ENCODE data around the gene POLR1B. TPM values are rescaled to one million over a fixed set of nuclear protein-coding genes. Genes with fewer than 3 reads are reported as not detected.

Gene POLR1B
- total and polyA plus RNA-seq, 2 of the 13 experiments (the other 11 are each of a cell fraction or from before 2014, with no cell fraction given) = 18.3 to 46.0 TPM

DNA sequence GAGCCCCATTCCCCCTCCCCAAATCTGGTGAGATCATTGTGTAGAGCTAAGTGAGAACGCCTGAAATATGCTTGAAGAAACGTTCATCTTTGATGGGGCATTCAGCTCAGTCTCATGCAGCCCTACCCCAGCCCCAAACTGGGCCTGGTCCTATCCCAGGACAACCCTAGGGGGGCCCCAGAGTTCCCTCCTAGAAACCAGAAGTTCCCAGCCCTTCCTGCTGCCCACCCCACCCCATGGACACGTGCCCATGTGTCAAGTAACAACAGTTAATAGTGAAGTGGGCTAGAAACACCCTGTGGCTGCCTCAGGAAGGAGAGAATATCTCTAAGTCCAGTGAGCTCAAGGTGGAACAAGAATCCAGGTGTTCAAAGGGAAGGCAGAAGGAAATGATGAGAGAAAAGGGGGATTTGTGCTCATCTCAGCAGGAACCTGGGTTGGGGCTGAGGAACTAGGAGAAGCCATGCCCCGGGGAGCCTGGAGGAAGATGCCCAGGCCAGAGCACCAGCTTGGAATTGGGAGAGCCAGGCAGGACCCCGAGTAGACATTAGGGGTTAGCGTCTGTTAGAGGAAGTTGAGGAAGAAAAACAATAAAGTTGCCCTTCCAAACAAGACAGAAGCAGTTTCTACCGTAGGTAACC is 83.3 kb downstream of the POLR1B start:
- Histone ChIP-seq H3K36me3 (replicated peaks in 1 of 2; ENCODE audit: control insufficient read depth in 1 of 2, insufficient read depth in 2 of 2, low read length in 2 of 2) (no peaks in the 10 kb centered on the region), H3K4me3 (replicated peaks in 1 of 3; ENCODE audit: insufficient read depth in 1 of 3, low read depth in 2 of 3, low read length in 3 of 3) (no peak overlapping the region), H3K4me2 (ENCODE audit: low read depth, low read length) (no peak overlapping the region), H3K9me3 (ENCODE audit: low read length) (no peaks in the 10 kb centered on the region), H3K4me1 (ENCODE audit: insufficient read depth, low read length) (peaks cover 23% of the 10 kb centered on the region), H3K27ac (ENCODE audit: extremely low read length, insufficient read depth, low read length) (no peak overlapping the region), H2AFZ (ENCODE audit: low read length) (no peak overlapping the region), H3K27me3 (ENCODE audit: control insufficient read depth in 1 of 2, insufficient read depth in 2 of 2, low read length in 2 of 2) (peaks cover 0 to 23% of the 10 kb centered on the region in 2 experiments; a peak in 4 of 5 replicates), H4K20me1 (ENCODE audit: insufficient read depth, low read length) (no peaks in the 10 kb centered on the region), H3K79me2 (ENCODE audit: insufficient read depth, low read length) (no peaks in the 10 kb centered on the region), H3K9ac (ENCODE audit: insufficient read depth, low read depth, low read length) (no peak overlapping the region)
- ATAC-seq (no peak), DNase-seq (ENCODE audit: low spot score) (no peak), FAIRE-seq (no peak)
- no TSS peak for BruUV-seq (replicated peaks)
- POLR2A ChIA-PET = interaction anchor here (1.9 to 2.5 kb wide), 2 partner anchors 19 to 101 kb away, joined by 4 to 29 read pairs; partner anchors contain the start of gene SLC20A1
- in situ Hi-C loops (cut with HindIII; ENCODE audit: extremely low pct_ligation_motif_present, low pct_unique_long_range_greater_than_20kb) (loop anchor here (5.0 kb wide), 2 partner anchors 62 to 97 kb away; partner anchors contain the start of gene NT5DC4), intact Hi-C loops (cut with micrococcal nuclease; ENCODE audit: unreplicated experiment) (loop anchor here (1.0 to 2.0 kb wide), 3 partner anchors 19 to 101 kb away; partner anchors contain the start of gene SLC20A1)
- WGBS (ENCODE audit: low lambda C conversion rate) = 21% methylated on average over 7 of the region's 7 CpGs
- CTCF ChIA-PET (ENCODE audit: low intra/inter-chr PET ratio, low total read pairs) = interaction anchor here (2.1 to 7.3 kb wide), 3 partner anchors 26 to 101 kb away, joined by 5 to 113 read pairs (median 33); no protein-coding TSS in a partner anchor
- TF ChIP-seq SMC3 (IDR thresholded peaks at IDR 0.05; ENCODE audit: low read length) (no peak), NKX3-1 (CRISPR knock-in tag; IDR thresholded peaks at IDR 0.05) (no peak), ZNF138 (CRISPR knock-in tag; IDR thresholded peaks at IDR 0.05; ENCODE audit: low read depth) (no peak), EEA1 (CRISPR knock-in tag; IDR thresholded peaks at IDR 0.05; ENCODE audit: borderline replicate concordance) (no peak), ELF1 (CRISPR knock-in tag; IDR thresholded peaks at IDR 0.05) (no peak), RBAK (CRISPR knock-in tag; IDR thresholded peaks at IDR 0.05) (no peak)
- TF ChIP-seq, protein P1, sequence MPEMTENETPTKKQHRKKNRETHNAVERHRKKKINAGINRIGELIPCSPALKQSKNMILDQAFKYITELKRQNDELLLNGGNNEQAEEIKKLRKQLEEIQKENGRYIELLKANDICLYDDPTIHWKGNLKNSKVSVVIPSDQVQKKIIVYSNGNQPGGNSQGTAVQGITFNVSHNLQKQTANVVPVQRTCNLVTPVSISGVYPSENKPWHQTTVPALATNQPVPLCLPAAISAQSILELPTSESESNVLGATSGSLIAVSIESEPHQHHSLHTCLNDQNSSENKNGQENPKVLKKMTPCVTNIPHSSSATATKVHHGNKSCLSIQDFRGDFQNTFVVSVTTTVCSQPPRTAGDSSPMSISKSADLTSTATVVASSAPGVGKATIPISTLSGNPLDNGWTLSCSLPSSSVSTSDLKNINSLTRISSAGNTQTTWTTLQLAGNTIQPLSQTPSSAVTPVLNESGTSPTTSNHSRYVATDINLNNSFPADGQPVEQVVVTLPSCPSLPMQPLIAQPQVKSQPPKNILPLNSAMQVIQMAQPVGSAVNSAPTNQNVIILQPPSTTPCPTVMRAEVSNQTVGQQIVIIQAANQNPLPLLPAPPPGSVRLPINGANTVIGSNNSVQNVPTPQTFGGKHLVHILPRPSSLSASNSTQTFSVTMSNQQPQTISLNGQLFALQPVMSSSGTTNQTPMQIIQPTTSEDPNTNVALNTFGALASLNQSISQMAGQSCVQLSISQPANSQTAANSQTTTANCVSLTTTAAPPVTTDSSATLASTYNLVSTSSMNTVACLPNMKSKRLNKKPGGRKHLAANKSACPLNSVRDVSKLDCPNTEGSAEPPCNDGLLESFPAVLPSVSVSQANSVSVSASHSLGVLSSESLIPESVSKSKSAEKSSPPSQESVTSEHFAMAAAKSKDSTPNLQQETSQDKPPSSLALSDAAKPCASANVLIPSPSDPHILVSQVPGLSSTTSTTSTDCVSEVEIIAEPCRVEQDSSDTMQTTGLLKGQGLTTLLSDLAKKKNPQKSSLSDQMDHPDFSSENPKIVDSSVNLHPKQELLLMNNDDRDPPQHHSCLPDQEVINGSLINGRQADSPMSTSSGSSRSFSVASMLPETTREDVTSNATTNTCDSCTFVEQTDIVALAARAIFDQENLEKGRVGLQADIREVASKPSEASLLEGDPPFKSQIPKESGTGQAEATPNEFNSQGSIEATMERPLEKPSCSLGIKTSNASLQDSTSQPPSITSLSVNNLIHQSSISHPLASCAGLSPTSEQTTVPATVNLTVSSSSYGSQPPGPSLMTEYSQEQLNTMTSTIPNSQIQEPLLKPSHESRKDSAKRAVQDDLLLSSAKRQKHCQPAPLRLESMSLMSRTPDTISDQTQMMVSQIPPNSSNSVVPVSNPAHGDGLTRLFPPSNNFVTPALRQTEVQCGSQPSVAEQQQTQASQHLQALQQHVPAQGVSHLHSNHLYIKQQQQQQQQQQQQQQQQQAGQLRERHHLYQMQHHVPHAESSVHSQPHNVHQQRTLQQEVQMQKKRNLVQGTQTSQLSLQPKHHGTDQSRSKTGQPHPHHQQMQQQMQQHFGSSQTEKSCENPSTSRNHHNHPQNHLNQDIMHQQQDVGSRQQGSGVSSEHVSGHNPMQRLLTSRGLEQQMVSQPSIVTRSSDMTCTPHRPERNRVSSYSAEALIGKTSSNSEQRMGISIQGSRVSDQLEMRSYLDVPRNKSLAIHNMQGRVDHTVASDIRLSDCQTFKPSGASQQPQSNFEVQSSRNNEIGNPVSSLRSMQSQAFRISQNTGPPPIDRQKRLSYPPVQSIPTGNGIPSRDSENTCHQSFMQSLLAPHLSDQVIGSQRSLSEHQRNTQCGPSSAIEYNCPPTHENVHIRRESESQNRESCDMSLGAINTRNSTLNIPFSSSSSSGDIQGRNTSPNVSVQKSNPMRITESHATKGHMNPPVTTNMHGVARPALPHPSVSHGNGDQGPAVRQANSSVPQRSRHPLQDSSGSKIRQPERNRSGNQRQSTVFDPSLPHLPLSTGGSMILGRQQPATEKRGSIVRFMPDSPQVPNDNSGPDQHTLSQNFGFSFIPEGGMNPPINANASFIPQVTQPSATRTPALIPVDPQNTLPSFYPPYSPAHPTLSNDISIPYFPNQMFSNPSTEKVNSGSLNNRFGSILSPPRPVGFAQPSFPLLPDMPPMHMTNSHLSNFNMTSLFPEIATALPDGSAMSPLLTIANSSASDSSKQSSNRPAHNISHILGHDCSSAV (CRISPR knock-in tag; IDR thresholded peaks at IDR 0.05; ENCODE audit: borderline replicate concordance) = no peak
- TF ChIP-seq, protein P2, sequence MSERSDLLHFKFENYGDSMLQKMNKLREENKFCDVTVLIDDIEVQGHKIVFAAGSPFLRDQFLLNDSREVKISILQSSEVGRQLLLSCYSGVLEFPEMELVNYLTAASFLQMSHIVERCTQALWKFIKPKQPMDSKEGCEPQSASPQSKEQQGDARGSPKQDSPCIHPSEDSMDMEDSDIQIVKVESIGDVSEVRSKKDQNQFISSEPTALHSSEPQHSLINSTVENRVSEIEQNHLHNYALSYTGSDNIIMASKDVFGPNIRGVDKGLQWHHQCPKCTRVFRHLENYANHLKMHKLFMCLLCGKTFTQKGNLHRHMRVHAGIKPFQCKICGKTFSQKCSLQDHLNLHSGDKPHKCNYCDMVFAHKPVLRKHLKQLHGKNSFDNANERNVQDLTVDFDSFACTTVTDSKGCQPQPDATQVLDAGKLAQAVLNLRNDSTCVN (CRISPR knock-in tag; IDR thresholded peaks at IDR 0.05; ENCODE audit: borderline replicate concordance) = no peak
- TF ChIP-seq, protein P3, sequence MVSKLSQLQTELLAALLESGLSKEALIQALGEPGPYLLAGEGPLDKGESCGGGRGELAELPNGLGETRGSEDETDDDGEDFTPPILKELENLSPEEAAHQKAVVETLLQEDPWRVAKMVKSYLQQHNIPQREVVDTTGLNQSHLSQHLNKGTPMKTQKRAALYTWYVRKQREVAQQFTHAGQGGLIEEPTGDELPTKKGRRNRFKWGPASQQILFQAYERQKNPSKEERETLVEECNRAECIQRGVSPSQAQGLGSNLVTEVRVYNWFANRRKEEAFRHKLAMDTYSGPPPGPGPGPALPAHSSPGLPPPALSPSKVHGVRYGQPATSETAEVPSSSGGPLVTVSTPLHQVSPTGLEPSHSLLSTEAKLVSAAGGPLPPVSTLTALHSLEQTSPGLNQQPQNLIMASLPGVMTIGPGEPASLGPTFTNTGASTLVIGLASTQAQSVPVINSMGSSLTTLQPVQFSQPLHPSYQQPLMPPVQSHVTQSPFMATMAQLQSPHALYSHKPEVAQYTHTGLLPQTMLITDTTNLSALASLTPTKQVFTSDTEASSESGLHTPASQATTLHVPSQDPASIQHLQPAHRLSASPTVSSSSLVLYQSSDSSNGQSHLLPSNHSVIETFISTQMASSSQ (IDR thresholded peaks at IDR 0.05; ENCODE audit: low read depth) = no peak
- TF ChIP-seq, protein P3 (CRISPR knock-in tag; IDR thresholded peaks at IDR 0.05; ENCODE audit: borderline replicate concordance) = no peak

All from HepG2 (cell line).